AG04450 (cell line): ENCODE results near the gene RSU1. TPM values are rescaled to one million over a fixed set of nuclear protein-coding genes. Genes with fewer than 3 reads are reported as not detected.

Experiments used
- CTCF ChIA-PET: fragments of 300-600, 350-600 bp; formaldehyde crosslinking; extraction: SDS; loops from one replicate; lab custom pipeline; 2022; ENCODE audit warnings: antibody characterized with exemption, inconsistent platforms; lab: Charles Lee
- POLR2A ChIA-PET: fragments of 350-600 bp; formaldehyde crosslinking; extraction: SDS; loops from one replicate; lab custom pipeline; 2021; ENCODE audit warnings: antibody characterized with exemption, inconsistent platforms; lab: Yijun Ruan, JAX
- DNase-seq: peaks from one replicate; pipeline ENCODE4 v3.0.0-alpha.2; 2011; ENCODE audit warnings: low read depth, low spot score
- H3K27ac ChIP-seq: one replicate; pipeline ENCODE4 v1.5.1; 2012; ENCODE audit warnings: low read depth, low read length, control low read depth
- H3K27me3 ChIP-seq: one replicate; pipeline ENCODE4 v1.6.0; 2012; ENCODE audit warnings: low read length; ENCODE audit not compliant: control insufficient read depth, insufficient read depth
- H3K4me3 ChIP-seq: 2 replicates; pipeline ENCODE4 v1.5.1; 2011; ENCODE audit warnings: mild to moderate bottlenecking, low read depth, low read length, control low read depth
- H3K9me3 ChIP-seq: 2 replicates; pipeline ENCODE4 v1.5.1; 2012; ENCODE audit warnings: low read length; ENCODE audit not compliant: control insufficient read depth, insufficient read depth
- CTCF ChIP-seq: IDR thresholded peaks from 2 replicates; pipeline ENCODE4 v1.5.1; 2011; ENCODE audit warnings: low read depth, low read length, control low read depth, inconsistent platforms
- polyA plus RNA-seq: library from polyadenylated mRNA; depleted of rRNA; stranded (reverse); fragments of >200 nt; gene quantifications from 2 replicates; pipeline ENCODE4 v1.2.3, GENCODE V29; 2011

Gene RSU1
- polyA plus RNA-seq, 1 experiment, result 229 TPM

- DNase-seq, result no peak
- POLR2A ChIA-PET, result no interaction called here
- CTCF ChIA-PET, result interaction anchor here (0.6 to 2.2 kb wide), 4 partner anchors 11 to 886 kb away, joined by 4 to 9 read pairs (median 6); no protein-coding TSS in a partner anchor
Observed at GRCh38 chr10:16788778-16789177, 28.4 kb downstream of the RSU1 start.

GRCh38 chr10:16788125-16788524, 29.1 kb downstream of the RSU1 start:
- CTCF ChIA-PET, result interaction anchor here (0.6 to 2.2 kb wide), 2 partner anchors 11 to 242 kb away, joined by 4 to 9 read pairs; no protein-coding TSS in a partner anchor
- H3K9me3 ChIP-seq, result no peaks in the 10 kb centered on the region
- TF ChIP-seq CTCF, result no peak
- H3K27me3 ChIP-seq, result no peaks in the 10 kb centered on the region
- no peak for DNase-seq
- no peak overlapping the region for H3K4me3 ChIP-seq
- no peak overlapping the region for H3K27ac ChIP-seq
- POLR2A ChIA-PET, result no interaction called here

More at GRCh38 chr10:16788778-16789177, 28.4 kb downstream of the RSU1 start:
- TF ChIP-seq CTCF, result no peak
- Histone ChIP-seq H3K27me3 (no peaks in the 10 kb centered on the region), H3K4me3 (no peak overlapping the region), H3K9me3 (no peaks in the 10 kb centered on the region), H3K27ac (no peak overlapping the region)

- no peak for TF ChIP-seq CTCF
- Histone ChIP-seq H3K27ac (no peak overlapping the region), H3K27me3 (no peaks in the 10 kb centered on the region), H3K4me3 (no peak overlapping the region), H3K9me3 (no peaks in the 10 kb centered on the region)
- ChIA-PET CTCF (no interaction called here), POLR2A (no interaction called here)
- no peak for DNase-seq
Observed at GRCh38 chr10:16787361-16787791, 29.8 kb downstream of the RSU1 start.

- no peak for TF ChIP-seq CTCF
- H3K9me3 ChIP-seq, result no peaks in the 10 kb centered on the region
- CTCF ChIA-PET, result no interaction called here
- H3K27me3 ChIP-seq, result no peaks in the 10 kb centered on the region
- no peak for DNase-seq
- H3K4me3 ChIP-seq, result no peak overlapping the region
- H3K27ac ChIP-seq, result no peak overlapping the region
- POLR2A ChIA-PET, result no interaction called here
Observed at GRCh38 chr10:16780338-16780880, 36.8 kb downstream of the RSU1 start.

GRCh38 chr10:16779384-16779915, 37.8 kb downstream of the RSU1 start:
- ChIA-PET CTCF (interaction anchor here (0.6 to 4.1 kb wide), 3 partner anchors 14 to 876 kb away, joined by 5 to 52 read pairs (median 36); no protein-coding TSS in a partner anchor), POLR2A (no interaction called here)
- Histone ChIP-seq H3K27ac (no peak overlapping the region), H3K27me3 (no peaks in the 10 kb centered on the region), H3K9me3 (no peaks in the 10 kb centered on the region), H3K4me3 (no peak overlapping the region)
- DNase-seq, result no peak
- no peak for TF ChIP-seq CTCF
